ENCODE measurements around the gene DNM3.

The DNM3 gene

GRCh38 chr1:171917331-171917730 is 76.0 kb downstream of the DNM3 start:
- no peaks in the 10 kb centered on the region for H3K4me1 ChIP-seq (ENCODE audit: control insufficient read depth, insufficient read depth, low read length)
- no peaks in the 10 kb centered on the region for H3K9me3 ChIP-seq (ENCODE audit: control insufficient read depth in 2 of 2, low read length in 2 of 2)
- no peaks in the 10 kb centered on the region for H3K27me3 ChIP-seq (ENCODE audit: control insufficient read depth in 1 of 2, insufficient read depth in 2 of 2, low read length in 2 of 2)

DNA sequence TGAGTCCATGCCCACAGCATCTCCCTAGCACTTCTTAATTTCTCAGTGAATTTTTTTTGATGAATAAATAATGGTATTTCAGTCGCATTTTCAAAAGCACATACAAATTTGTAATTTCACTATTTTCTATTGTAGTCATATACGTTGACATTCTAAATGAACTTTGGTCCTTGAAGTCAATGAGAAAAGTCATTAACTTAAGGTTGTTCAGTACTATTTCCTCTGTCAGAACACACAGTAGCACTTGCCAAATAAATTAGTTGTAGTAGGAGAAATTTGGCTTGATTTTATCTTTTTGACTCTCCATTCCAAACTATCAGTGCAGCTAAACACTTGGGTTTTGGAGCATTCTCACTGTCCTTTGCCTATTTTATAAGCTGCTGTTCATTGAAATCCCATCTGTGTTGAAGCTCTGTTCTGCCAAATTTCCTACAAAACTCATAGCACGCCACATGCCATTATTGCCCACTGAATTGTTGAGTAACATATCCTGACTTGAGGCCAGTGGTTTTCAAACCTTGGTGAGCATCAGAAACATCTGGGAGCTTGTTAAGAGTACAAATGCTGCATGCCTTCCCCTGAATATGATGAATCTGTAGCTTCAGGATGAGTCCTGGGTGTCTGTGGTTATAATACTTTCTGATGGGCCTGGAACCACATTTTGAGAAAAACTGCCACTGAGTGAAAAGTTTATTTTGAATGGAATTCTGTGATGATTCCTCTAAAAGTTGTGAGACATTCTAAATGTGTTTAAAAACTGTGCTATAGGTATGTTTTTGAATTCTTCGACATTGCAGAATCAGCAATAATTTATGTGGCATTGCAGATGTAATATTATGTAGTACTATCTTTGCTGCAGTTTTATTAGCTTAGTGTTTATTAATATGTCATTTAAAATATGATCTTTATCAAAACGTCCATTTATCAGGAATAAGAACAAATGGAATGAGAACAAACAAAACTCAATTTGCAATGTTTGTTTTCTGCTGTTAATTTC is 78.9 kb downstream of the DNM3 start:
- no peak overlapping the region for H3K4me3 ChIP-seq (ENCODE audit: low read length in 2 of 2)
- H3K27me3 ChIP-seq (ENCODE audit: control insufficient read depth in 1 of 2, insufficient read depth in 2 of 2, low read length in 2 of 2), result no peaks in the 10 kb centered on the region
- no peak overlapping the region for H3K27ac ChIP-seq (ENCODE audit: low read length)
- no peaks in the 10 kb centered on the region for H3K36me3 ChIP-seq (ENCODE audit: control insufficient read depth in 2 of 2, insufficient read depth in 2 of 2, low read length in 2 of 2)
- no peaks in the 10 kb centered on the region for H3K4me1 ChIP-seq (ENCODE audit: control insufficient read depth, insufficient read depth, low read length)
- no peak overlapping the region for H3K9ac ChIP-seq (ENCODE audit: low read length in 2 of 2)
- H3K9me3 ChIP-seq (ENCODE audit: control insufficient read depth in 2 of 2, low read length in 2 of 2), result no peaks in the 10 kb centered on the region

More at GRCh38 chr1:171917331-171917730, 76.0 kb downstream of the DNM3 start:
- Histone ChIP-seq H3K36me3 (ENCODE audit: control insufficient read depth in 2 of 2, insufficient read depth in 2 of 2, low read length in 2 of 2) (no peaks in the 10 kb centered on the region), H3K27ac (ENCODE audit: low read length) (no peak overlapping the region), H3K9ac (ENCODE audit: low read length in 2 of 2) (no peak overlapping the region), H3K4me3 (ENCODE audit: low read length in 2 of 2) (no peak overlapping the region)

DNA sequence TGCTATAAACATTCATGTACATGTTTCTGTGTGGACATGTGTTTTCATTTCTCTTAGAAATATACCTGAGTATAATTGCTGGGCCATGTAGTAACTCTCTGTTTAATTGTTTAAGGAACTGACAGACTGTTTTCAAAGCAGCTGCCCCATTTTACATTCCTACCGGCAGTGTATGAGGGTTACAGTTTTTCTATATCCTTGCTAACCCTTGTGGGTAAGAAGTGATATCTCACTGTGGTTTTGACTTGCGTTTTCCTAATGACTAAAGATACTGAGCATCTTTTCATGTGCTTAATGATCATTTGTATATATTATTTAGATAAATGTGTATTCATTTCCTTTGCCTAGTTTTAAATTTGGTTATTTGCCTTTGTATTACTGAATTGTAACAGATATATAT is 81.7 kb downstream of the DNM3 start:
- no peak overlapping the region for H3K4me3 ChIP-seq (ENCODE audit: low read length in 2 of 2)
- H3K4me1 ChIP-seq (ENCODE audit: control insufficient read depth, insufficient read depth, low read length), result no peaks in the 10 kb centered on the region
- H3K9ac ChIP-seq (ENCODE audit: low read length in 2 of 2), result no peak overlapping the region
- H3K27ac ChIP-seq (ENCODE audit: low read length), result no peak overlapping the region
- H3K27me3 ChIP-seq (ENCODE audit: control insufficient read depth in 1 of 2, insufficient read depth in 2 of 2, low read length in 2 of 2), result no peaks in the 10 kb centered on the region
- H3K36me3 ChIP-seq (ENCODE audit: control insufficient read depth in 2 of 2, insufficient read depth in 2 of 2, low read length in 2 of 2), result no peaks in the 10 kb centered on the region
- no peaks in the 10 kb centered on the region for H3K9me3 ChIP-seq (ENCODE audit: control insufficient read depth in 2 of 2, low read length in 2 of 2)

DNA sequence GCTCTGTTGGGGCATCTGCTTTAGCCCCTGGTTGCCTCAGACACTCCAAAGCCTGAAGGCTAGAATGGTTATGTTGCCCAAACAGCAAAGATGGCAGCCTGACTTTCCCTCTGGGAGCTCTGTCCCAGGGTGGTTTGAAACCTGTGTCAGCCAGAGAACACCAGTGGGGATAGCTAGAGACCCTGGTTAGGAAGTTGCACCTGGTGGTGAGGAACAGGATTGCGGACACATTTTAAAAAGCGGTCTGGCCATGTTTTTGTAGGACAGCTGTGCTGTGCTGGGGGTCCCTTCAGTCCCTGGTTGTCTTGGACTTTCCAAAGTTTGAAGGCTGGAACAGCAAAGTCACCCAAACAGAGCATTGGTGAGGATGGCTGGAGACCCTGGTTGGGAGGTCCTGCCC is 87.8 kb downstream of the DNM3 start:
- Histone ChIP-seq H3K9ac (ENCODE audit: low read length in 2 of 2) (no peak overlapping the region), H3K27ac (ENCODE audit: low read length) (no peak overlapping the region), H3K9me3 (ENCODE audit: control insufficient read depth in 2 of 2, low read length in 2 of 2) (no peaks in the 10 kb centered on the region), H3K36me3 (ENCODE audit: control insufficient read depth in 2 of 2, insufficient read depth in 2 of 2, low read length in 2 of 2) (no peaks in the 10 kb centered on the region), H3K4me1 (ENCODE audit: control insufficient read depth, insufficient read depth, low read length) (no peaks in the 10 kb centered on the region), H3K27me3 (ENCODE audit: control insufficient read depth in 1 of 2, insufficient read depth in 2 of 2, low read length in 2 of 2) (no peaks in the 10 kb centered on the region), H3K4me3 (ENCODE audit: low read length in 2 of 2) (no peak overlapping the region)

DNA sequence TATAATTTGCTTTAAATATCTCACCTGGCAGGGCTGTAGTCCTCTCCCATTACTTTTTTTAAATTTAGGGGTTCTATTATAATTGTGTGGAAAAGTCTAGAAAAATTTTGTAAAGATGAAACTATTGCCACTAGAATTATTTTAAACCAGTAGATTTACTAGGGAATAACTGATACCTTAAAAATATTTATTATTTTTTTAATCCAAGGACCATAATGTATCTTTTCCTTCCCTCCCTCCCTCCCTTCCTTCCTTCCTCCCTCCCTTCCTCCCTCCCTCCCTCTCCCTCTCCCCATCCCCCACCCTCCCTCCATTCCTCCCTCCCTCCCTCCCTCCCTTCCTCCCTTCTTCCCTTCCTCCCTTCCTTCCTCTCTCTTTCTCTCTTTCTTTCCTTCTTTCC is 90.5 kb downstream of the DNM3 start:
- Histone ChIP-seq H3K27ac (ENCODE audit: low read length) (no peak overlapping the region), H3K36me3 (ENCODE audit: control insufficient read depth in 2 of 2, insufficient read depth in 2 of 2, low read length in 2 of 2) (no peaks in the 10 kb centered on the region), H3K4me3 (ENCODE audit: low read length in 2 of 2) (no peak overlapping the region), H3K9ac (ENCODE audit: low read length in 2 of 2) (no peak overlapping the region), H3K4me1 (ENCODE audit: control insufficient read depth, insufficient read depth, low read length) (no peaks in the 10 kb centered on the region), H3K9me3 (ENCODE audit: control insufficient read depth in 2 of 2, low read length in 2 of 2) (no peaks in the 10 kb centered on the region), H3K27me3 (ENCODE audit: control insufficient read depth in 1 of 2, insufficient read depth in 2 of 2, low read length in 2 of 2) (no peaks in the 10 kb centered on the region)

DNA sequence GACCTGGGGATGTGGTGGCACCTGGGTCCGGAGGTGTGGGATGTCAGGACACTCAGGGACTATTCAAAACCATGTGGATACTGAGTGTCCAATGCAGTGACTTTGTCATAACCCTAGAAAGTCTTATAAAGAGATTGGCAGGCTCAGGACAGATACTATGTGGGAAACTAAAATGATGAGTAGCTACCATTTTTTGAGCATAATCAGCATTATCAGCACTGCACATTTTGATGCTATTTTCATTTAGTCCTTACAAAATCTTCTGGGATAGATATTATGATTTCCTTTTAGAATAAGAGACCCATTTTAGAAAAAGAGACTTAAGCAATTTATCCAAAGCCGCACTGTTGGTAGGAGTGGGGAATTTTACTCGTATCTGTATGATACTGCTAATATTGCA is 93.4 kb downstream of the DNM3 start:
- no peaks in the 10 kb centered on the region for H3K27me3 ChIP-seq (ENCODE audit: control insufficient read depth in 1 of 2, insufficient read depth in 2 of 2, low read length in 2 of 2)
- no peaks in the 10 kb centered on the region for H3K4me1 ChIP-seq (ENCODE audit: control insufficient read depth, insufficient read depth, low read length)
- no peaks in the 10 kb centered on the region for H3K36me3 ChIP-seq (ENCODE audit: control insufficient read depth in 2 of 2, insufficient read depth in 2 of 2, low read length in 2 of 2)
- no peak overlapping the region for H3K4me3 ChIP-seq (ENCODE audit: low read length in 2 of 2)
- no peaks in the 10 kb centered on the region for H3K9me3 ChIP-seq (ENCODE audit: control insufficient read depth in 2 of 2, low read length in 2 of 2)
- H3K9ac ChIP-seq (ENCODE audit: low read length in 2 of 2), result no peak overlapping the region
- H3K27ac ChIP-seq (ENCODE audit: low read length), result no peak overlapping the region

DNA sequence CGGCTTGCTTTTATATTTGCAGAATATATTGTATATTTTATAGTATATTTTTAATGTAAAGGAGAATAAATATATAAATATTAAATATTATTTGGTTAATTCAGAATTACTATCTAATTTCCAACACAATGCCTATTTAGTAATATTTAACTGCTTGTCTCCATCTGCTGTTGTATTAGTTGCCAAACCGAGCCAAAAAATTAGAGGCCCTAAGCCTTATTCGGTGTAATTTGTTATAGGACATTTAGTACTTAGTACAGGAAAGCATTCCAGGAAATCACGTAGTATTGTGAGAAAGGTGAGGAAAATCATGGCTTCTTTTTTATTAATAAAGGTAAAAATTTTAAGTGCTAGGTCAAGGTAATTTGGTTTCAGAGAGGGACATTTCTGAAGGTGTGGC is 93.8 kb downstream of the DNM3 start:
- no peaks in the 10 kb centered on the region for H3K9me3 ChIP-seq (ENCODE audit: control insufficient read depth in 2 of 2, low read length in 2 of 2)
- H3K36me3 ChIP-seq (ENCODE audit: control insufficient read depth in 2 of 2, insufficient read depth in 2 of 2, low read length in 2 of 2), result no peaks in the 10 kb centered on the region
- no peak overlapping the region for H3K9ac ChIP-seq (ENCODE audit: low read length in 2 of 2)
- no peaks in the 10 kb centered on the region for H3K4me1 ChIP-seq (ENCODE audit: control insufficient read depth, insufficient read depth, low read length)
- H3K27ac ChIP-seq (ENCODE audit: low read length), result no peak overlapping the region
- no peaks in the 10 kb centered on the region for H3K27me3 ChIP-seq (ENCODE audit: control insufficient read depth in 1 of 2, insufficient read depth in 2 of 2, low read length in 2 of 2)
- no peak overlapping the region for H3K4me3 ChIP-seq (ENCODE audit: low read length in 2 of 2)

DNA sequence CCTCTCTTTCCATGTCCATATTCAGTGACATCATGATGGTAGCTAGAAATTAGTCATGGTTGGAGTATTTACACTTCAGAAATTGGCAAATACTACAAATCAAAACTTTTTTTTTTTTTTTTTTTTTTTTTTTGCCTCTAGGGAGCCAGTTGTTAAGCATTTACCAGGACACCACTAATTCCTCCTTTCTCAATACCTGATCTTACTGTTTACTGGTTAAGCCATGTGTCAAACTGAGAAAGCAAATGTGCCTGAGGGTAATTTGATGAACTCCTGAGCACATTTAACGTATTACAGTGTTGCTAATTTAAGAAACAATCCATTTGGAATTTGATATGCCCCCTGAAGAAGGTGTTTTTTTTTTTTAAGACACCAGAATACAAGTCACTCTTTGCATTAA is 94.4 kb downstream of the DNM3 start:
- H3K4me1 ChIP-seq (ENCODE audit: control insufficient read depth, insufficient read depth, low read length), result no peaks in the 10 kb centered on the region
- no peak overlapping the region for H3K9ac ChIP-seq (ENCODE audit: low read length in 2 of 2)

DNA sequence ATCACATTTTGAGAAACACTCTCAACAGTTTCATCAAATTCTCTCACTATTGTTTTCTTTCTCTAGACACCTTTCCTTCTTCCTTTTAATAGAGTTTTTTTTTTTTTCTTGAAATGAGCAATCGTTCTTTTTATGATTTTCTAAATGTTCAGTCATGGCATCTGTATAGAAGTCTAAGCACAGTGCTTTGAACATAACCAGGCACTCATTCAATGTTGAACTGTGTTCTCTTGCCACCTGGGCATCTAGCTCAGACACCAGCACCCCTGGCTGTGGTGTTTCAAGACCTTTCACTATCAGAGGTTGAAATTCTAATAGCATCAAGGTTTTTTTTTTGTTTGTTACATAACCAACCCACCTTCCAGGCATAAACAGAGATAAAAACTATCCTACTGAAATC is 96.6 kb downstream of the DNM3 start:
- H3K9me3 ChIP-seq (ENCODE audit: control insufficient read depth in 2 of 2, low read length in 2 of 2), result no peaks in the 10 kb centered on the region
- H3K9ac ChIP-seq (ENCODE audit: low read length in 2 of 2), result no peak overlapping the region
- H3K4me3 ChIP-seq (ENCODE audit: low read length in 2 of 2), result no peak overlapping the region
- no peak overlapping the region for H3K27ac ChIP-seq (ENCODE audit: low read length)
- H3K4me1 ChIP-seq (ENCODE audit: control insufficient read depth, insufficient read depth, low read length), result no peaks in the 10 kb centered on the region
- H3K36me3 ChIP-seq (ENCODE audit: control insufficient read depth in 2 of 2, insufficient read depth in 2 of 2, low read length in 2 of 2), result no peaks in the 10 kb centered on the region
- no peaks in the 10 kb centered on the region for H3K27me3 ChIP-seq (ENCODE audit: control insufficient read depth in 1 of 2, insufficient read depth in 2 of 2, low read length in 2 of 2)

More for the DNA sequence above, 94.4 kb downstream of the DNM3 start:
- Histone ChIP-seq H3K27me3 (ENCODE audit: control insufficient read depth in 1 of 2, insufficient read depth in 2 of 2, low read length in 2 of 2) (no peaks in the 10 kb centered on the region), H3K27ac (ENCODE audit: low read length) (no peak overlapping the region), H3K9me3 (ENCODE audit: control insufficient read depth in 2 of 2, low read length in 2 of 2) (no peaks in the 10 kb centered on the region), H3K36me3 (ENCODE audit: control insufficient read depth in 2 of 2, insufficient read depth in 2 of 2, low read length in 2 of 2) (no peaks in the 10 kb centered on the region), H3K4me3 (ENCODE audit: low read length in 2 of 2) (no peak overlapping the region)

DNA sequence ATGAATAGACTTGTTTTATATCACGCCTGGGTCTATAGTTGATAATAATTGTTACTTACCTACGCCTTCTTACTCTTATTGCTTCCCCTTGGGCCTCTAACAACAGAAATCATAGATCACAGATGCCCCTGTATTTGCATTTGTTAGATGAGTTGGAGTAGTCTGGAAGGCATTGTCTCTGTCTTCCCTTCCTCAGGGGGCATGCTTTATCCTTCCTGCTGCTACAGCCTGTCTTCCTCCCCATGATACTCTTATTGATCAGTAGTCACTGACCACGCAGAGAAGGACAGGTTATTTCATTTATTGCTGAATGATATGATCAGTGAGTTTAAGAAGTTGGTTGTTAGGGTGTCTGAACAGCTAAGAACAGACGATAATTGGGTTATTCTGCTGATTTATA is 98.4 kb downstream of the DNM3 start:
- Histone ChIP-seq H3K27me3 (ENCODE audit: control insufficient read depth in 1 of 2, insufficient read depth in 2 of 2, low read length in 2 of 2) (no peaks in the 10 kb centered on the region), H3K4me1 (ENCODE audit: control insufficient read depth, insufficient read depth, low read length) (no peaks in the 10 kb centered on the region), H3K9me3 (ENCODE audit: control insufficient read depth in 2 of 2, low read length in 2 of 2) (no peaks in the 10 kb centered on the region), H3K9ac (ENCODE audit: low read length in 2 of 2) (no peak overlapping the region), H3K36me3 (ENCODE audit: control insufficient read depth in 2 of 2, insufficient read depth in 2 of 2, low read length in 2 of 2) (no peaks in the 10 kb centered on the region), H3K4me3 (ENCODE audit: low read length in 2 of 2) (no peak overlapping the region), H3K27ac (ENCODE audit: low read length) (no peak overlapping the region)

GRCh38 chr1:171940368-171940767 is 99.1 kb downstream of the DNM3 start:
- Histone ChIP-seq H3K27me3 (ENCODE audit: control insufficient read depth in 1 of 2, insufficient read depth in 2 of 2, low read length in 2 of 2) (no peaks in the 10 kb centered on the region), H3K4me3 (ENCODE audit: low read length in 2 of 2) (no peak overlapping the region), H3K9ac (ENCODE audit: low read length in 2 of 2) (no peak overlapping the region), H3K9me3 (ENCODE audit: control insufficient read depth in 2 of 2, low read length in 2 of 2) (no peaks in the 10 kb centered on the region), H3K36me3 (ENCODE audit: control insufficient read depth in 2 of 2, insufficient read depth in 2 of 2, low read length in 2 of 2) (no peaks in the 10 kb centered on the region), H3K27ac (ENCODE audit: low read length) (no peak overlapping the region), H3K4me1 (ENCODE audit: control insufficient read depth, insufficient read depth, low read length) (no peaks in the 10 kb centered on the region)
